Thyroid gland (tissue), 4 donors: Measurements from ENCODE around the gene C17orf75. TPM values are rescaled to one million over a fixed set of nuclear protein-coding genes. Genes with fewer than 3 reads are reported as not detected.

Experiments
- DNase-seq, 2 donors: peaks; one replicate each; pipeline ENCODE4 v3.0.0-alpha.2; 2019
- H3K27ac ChIP-seq, 3 donors: fragments of 200-600 bp; sonication (generic); 1 replicate in 2 of 3; 2 replicates in 1 of 3; pipeline ENCODE4 v1.5.1; 2016 to 2019; ENCODE audit warnings: mild to moderate bottlenecking in 1 of 3, moderate library complexity in 1 of 3
- H3K27me3 ChIP-seq: fragments of 200-600 bp; sonication (generic); one replicate; pipeline ENCODE4 v1.5.1; 2019
- H3K36me3 ChIP-seq, 2 donors: fragments of 200-600 bp; sonication (generic); one replicate each; pipeline ENCODE4 v1.5.1; 2016 to 2019
- H3K4me1 ChIP-seq, 2 donors: fragments of 200-600 bp; sonication (generic); one replicate each; pipeline ENCODE4 v1.5.1; 2017 to 2019
- H3K4me3 ChIP-seq, 3 donors: fragments of 200-600 bp; sonication (generic); replicated peaks in 1 of 3; 1 replicate in 2 of 3; 2 replicates in 1 of 3; pipeline ENCODE4 v1.5.1; 2016; ENCODE audit warnings: mild to moderate bottlenecking in 1 of 3
- H3K9me3 ChIP-seq: fragments of 200-600 bp; sonication (generic); one replicate; pipeline ENCODE4 v1.5.1; 2017
- CTCF ChIP-seq, 6 experiments: fragments of 200-600 bp in 3 of 6; fragments of 450-650 bp in 3 of 6; sonication (generic) in 3 of 6; IDR thresholded peaks; one replicate each; pipeline ENCODE4 v1.5.1; 2016 to 2019; ENCODE audit warnings: antibody characterized with exemption in 6 of 6, mild to moderate bottlenecking in 2 of 6, inconsistent platforms in 1 of 6, moderate library complexity in 1 of 6
- POLR2A ChIP-seq, 2 donors: fragments of 450-650 bp; IDR thresholded peaks; one replicate each; pipeline ENCODE4 v1.6.1; 2017; ENCODE audit warnings: antibody characterized with exemption in 2 of 2, mild to moderate bottlenecking in 2 of 2, moderate library complexity in 1 of 2
- WGBS, 2 donors: methylation state at CpG; one replicate each; pipeline ENCODE4 v1.1.5; 2017; 5-methylcytosine and 5-hydroxymethylcytosine counted together
- intact Hi-C: fragments of 100-400 bp; cut with DNase I; formaldehyde crosslinking; loops from one replicate; pipeline ENCODE4 v1.15.1; 2023
- total RNA-seq, 4 donors: library from RNA; depleted of rRNA; stranded (reverse); fragments of >200 nt; gene quantifications; one replicate each; pipeline ENCODE4 v1.2.3, GENCODE V29; 2016

The C17orf75 gene
- total RNA-seq, 4 donors from 2014 or later: 16.1 to 27.7 (median 21.9) TPM

GRCh38 chr17:32335046-32335445, 6.9 kb downstream of the C17orf75 start:
- peaks cover 11 to 19% of the 10 kb centered on the region in 2 donors for H3K36me3 ChIP-seq

GRCh38 chr17:32333187-32333586, 8.8 kb downstream of the C17orf75 start:
- H3K27ac ChIP-seq: no peak overlapping the region
- intact Hi-C loops: no loop called here
- no peaks in the 10 kb centered on the region for H3K9me3 ChIP-seq
- DNase-seq: no peak
- no peak overlapping the region for H3K4me3 ChIP-seq
- 92 to 95% methylated on average over 2 of the region's 2 CpGs for WGBS, 2 donors
- H3K27me3 ChIP-seq: no peaks in the 10 kb centered on the region
- TF ChIP-seq POLR2A (IDR thresholded peaks at IDR 0.05): no peak
- H3K4me1 ChIP-seq: no peaks in the 10 kb centered on the region
- peaks cover 11 to 19% of the 10 kb centered on the region in 2 donors for H3K36me3 ChIP-seq

More at GRCh38 chr17:32335046-32335445, 6.9 kb downstream of the C17orf75 start:
- Histone ChIP-seq H3K9me3 (no peaks in the 10 kb centered on the region), H3K4me3 (no peak overlapping the region), H3K27ac (no peak overlapping the region), H3K4me1 (no peaks in the 10 kb centered on the region), H3K27me3 (no peaks in the 10 kb centered on the region)
- TF ChIP-seq CTCF (IDR thresholded peaks at IDR 0.05): no peak
- TF ChIP-seq POLR2A (IDR thresholded peaks at IDR 0.05): no peak
- intact Hi-C loops: no loop called here
- DNase-seq: no peak

GRCh38 chr17:32331243-32332040, 10.5 kb downstream of the C17orf75 start:
- intact Hi-C loops: no loop called here
- Histone ChIP-seq H3K27ac (no peak overlapping the region), H3K9me3 (no peaks in the 10 kb centered on the region), H3K36me3 (peaks cover 5 to 9% of the 10 kb centered on the region in 2 donors), H3K4me3 (no peak overlapping the region), H3K4me1 (no peaks in the 10 kb centered on the region), H3K27me3 (no peaks in the 10 kb centered on the region)
- WGBS, 2 donors: 88 to 95% methylated on average over 3 of the region's 3 CpGs
- DNase-seq: no peak
- no peak for TF ChIP-seq CTCF (IDR thresholded peaks at IDR 0.05)
- no peak for TF ChIP-seq POLR2A (IDR thresholded peaks at IDR 0.05)

- 84 to 87% methylated on average over 3 of the region's 3 CpGs for WGBS, 2 donors
- intact Hi-C loops: no loop called here
- no peak overlapping the region for H3K27ac ChIP-seq
- TF ChIP-seq POLR2A (IDR thresholded peaks at IDR 0.05) (no peak), CTCF (IDR thresholded peaks at IDR 0.05) (no peak)
- H3K4me3 ChIP-seq: no peak overlapping the region
- no peaks in the 10 kb centered on the region for H3K27me3 ChIP-seq
- H3K9me3 ChIP-seq: no peaks in the 10 kb centered on the region
- DNase-seq: no peak
- H3K4me1 ChIP-seq: no peaks in the 10 kb centered on the region
- H3K36me3 ChIP-seq: peaks cover 5 to 9% of the 10 kb centered on the region in 2 donors
These were observed 11.8 kb downstream of the C17orf75 start for GRCh38 chr17:32330147-32330546.

GRCh38 chr17:32327911-32328310, 14.1 kb downstream of the C17orf75 start:
- Histone ChIP-seq H3K4me1 (peaks cover 4 to 9% of the 10 kb centered on the region in 2 donors), H3K4me3 (no peak overlapping the region), H3K36me3 (peaks cover 0 to 2% of the 10 kb centered on the region in 2 donors), H3K27ac (no peak overlapping the region), H3K9me3 (no peaks in the 10 kb centered on the region), H3K27me3 (no peaks in the 10 kb centered on the region)
- 97 to 100% methylated on average over 1 of the region's 1 CpG for WGBS, 2 donors
- intact Hi-C loops: no loop called here
- DNase-seq: no peak
- TF ChIP-seq POLR2A (IDR thresholded peaks at IDR 0.05) (no peak), CTCF (IDR thresholded peaks at IDR 0.05) (no peak)
